Activated CD8-positive, alpha-beta memory T cell treated with anti-CD3 and anti-CD28 coated beads for 4 hours (primary cell): ENCODE data around the gene THADA.

Source experiments
- DNase-seq, 2 donors: peaks; one replicate each; pipeline ENCODE4 v3.0.0-alpha.2; 2020; ENCODE audit warnings: low read depth in 2 of 2

THADA gene

DNA sequence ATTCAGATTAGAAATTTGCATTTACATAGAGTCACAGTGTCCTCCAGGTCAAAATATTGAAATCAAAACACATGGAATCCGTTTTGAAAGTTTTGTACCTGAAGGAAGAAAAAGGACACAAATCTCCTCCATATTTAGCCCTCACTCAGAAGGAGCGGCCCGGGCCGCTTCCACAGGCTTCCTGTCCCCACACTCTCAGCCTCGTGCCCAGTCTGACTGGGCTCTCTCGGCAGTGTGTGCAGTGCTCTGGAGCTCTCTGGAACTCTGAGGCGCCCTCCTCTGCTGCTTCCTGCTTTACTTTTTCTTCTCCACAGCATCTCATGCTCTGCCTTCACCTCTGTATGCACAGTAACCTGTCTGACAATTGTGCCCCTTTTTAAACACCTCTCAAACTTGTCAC, 347.2 kb downstream of the THADA start:
- DNase-seq, result no peak

DNA sequence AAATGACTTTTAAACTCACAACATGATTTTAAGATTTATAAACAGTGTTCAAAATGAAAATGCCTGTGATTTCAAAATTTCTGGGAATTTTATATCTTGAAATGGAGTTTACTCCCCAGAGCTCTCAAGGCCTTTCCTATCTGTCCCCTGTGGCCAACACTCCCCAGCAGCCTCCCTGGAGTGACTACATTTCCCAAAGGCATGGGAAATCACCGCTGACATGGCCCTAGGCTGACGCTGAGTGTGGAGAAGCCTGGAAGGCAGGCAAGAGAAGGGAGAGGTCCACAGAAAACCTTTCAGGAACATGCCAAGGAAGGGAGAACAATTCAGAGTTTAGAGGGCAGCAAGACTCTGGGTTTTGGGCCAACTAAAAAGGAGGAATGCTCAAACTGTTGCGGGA, 349.2 kb downstream of the THADA start:
- DNase-seq, result no peak

DNA sequence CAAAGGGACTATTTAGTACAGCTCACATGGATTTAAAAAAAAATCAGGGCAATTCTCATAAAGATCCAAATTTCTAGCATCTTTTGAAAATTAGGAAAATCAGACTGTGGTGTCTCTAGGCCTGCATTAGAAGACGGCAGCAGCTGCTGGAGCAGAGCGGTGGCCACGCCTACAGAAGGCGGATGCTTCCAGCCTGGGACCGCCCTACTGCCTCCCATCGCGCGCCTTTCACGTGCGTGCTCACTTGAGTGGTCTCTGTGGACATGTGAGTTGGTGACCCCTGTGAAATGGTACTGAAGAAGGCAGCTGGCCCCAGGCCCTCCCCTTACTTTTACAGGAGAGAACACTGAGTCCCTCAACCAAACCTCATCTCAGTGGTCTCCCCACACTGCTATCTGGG, 354.3 kb downstream of the THADA start:
- DNase-seq, result no peak

DNA sequence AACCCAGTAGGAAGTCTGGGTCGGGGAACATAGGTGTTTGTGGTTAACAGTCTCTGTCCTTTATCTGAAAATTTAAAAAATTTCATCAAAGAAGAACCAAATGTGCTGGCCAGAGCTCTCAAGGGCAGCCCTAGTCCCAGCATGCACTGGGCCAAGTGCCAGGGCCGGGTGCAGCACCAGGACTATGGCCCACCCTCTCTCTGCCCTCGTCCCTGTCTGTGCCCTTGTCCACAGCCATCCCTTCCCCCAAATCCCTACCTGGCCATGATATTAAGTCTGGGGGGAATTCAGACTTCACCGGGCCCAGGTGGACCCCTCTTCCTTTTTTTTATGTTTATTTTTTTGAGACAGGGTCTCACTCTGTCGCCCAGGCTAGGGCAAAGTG, 355.1 kb downstream of the THADA start:
- no peak for DNase-seq

DNA sequence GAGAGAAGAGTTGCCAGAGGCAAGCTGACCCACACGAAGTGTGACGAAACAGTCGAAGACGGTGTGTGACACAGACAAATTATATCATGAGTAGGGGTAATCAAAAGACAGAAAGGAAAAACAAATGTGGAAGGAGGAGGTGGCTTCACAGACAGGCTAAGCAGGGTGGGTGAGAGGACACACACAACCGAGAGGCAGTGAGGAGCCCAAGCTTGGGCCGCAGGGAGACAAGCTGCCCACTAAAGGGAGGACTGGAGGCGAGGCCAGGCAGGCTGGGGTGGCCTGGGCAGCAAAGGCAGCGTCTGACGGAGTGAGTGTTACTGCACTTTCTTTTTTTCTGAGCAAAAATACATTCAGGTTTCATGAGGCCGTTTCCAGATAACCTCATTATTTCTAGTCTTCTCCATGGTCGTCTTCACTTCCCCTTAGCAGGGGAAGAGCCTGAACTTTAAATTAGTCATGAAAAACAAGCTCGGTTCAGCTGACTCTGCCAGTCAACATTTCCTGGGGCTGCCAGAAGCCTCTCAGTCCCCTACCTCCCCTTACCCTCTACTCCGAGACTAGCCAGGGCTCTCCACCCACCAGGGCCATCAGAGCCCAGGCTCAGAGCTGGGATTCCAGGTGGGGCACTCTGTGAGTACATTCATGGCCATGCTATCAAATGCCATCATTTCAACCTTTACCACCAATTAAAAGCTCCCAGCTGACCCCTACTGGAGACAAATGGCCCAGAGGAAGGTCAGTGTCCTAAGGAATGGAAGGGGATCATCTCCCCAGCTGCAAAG, 355.7 kb downstream of the THADA start:
- DNase-seq, result no peak

DNA sequence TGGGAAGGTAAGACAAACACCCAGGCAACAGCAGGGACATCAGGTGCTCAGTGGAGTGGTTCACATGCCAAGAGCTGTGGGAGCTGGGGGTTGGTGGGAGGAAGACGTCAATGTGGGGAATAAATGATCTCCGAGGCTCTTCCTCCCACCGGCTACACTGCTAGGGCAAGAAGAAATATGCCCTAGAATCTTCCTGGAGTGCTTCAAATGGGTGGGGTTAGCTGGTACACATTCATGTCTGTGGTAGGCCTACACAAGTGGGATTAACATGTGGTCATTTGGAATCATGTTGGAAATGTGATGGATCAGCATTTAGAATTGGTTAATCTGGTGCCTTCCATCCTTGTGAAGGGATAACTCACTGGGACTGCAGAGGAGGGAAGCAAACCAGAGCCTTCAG, 357.0 kb downstream of the THADA start:
- DNase-seq, result no peak

- DNase-seq, result no peak
Observed at GRCh38 chr2:43238176-43238575, 357.7 kb downstream of the THADA start.

- no peak for DNase-seq
Observed at GRCh38 chr2:43233218-43234212, 362.3 kb downstream of the THADA start.

DNA sequence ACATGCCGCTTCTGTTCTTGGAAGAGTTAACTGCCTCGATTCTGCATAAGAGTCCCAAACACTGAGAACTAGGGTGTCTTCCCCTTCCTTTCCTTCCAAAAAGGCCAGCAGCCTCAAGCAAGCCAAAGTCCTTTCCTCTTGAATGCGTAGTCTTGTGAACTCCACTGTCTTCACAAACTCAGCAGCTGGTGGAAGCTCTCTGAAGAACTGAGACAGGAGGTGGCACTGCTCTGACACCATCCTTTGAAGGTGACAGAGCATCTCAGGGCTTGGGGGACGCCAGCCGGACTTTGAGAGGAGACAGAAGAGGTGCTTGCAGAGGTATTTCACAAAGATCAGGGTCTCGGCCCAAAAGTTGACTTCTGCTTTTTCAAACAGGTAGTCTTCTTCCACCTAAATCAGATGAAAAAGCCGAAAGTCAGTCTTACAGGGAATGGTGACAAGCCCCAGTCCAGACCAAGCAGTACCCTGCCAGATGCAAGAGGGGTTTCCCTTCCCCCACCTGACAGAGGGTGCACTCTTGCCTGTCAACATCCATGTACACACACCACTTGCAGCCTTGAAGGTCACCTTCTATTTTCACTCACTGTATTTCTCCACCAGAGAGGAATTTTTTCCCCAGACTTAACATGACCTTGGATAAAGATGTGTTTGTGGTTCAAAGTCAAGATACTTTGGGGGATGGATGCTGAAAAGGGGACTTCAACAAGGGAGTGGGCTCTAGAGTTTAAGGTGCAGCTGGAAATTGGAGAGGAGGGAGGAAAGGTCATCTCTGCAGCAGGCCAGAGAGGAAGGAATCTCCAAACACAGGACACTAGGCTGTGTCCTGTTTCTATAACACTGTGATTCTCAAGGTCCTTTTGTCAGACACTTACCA, 364.6 kb downstream of the THADA start:
- DNase-seq, result no peak

DNA sequence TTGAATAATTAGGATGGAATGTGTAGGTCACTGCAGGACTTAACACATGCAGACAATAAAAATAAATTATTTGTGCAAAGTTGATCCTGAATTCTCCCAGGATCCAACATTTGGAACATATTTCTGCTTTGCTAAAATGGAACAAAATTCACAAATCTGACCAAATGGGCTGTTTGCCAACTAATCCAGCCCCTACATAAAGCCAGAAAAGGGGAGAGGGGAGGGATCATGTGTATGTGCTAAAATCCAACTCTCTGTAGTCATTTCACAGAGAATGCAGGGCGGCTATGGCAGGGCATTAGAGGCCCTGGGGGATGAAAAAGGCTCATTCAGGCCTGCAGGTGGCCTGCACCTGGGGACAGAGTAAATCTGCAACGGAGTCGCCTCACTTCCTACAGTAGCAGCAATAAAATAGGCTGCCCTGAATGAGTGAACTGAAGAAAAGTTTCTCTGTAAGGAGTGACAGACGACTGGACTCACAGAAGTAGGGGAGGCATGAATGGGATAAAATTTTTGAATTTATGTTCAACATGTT, 365.4 kb downstream of the THADA start:
- no peak for DNase-seq

- no peak for DNase-seq
Observed at GRCh38 chr2:43228756-43229659, 366.8 kb downstream of the THADA start.

DNA sequence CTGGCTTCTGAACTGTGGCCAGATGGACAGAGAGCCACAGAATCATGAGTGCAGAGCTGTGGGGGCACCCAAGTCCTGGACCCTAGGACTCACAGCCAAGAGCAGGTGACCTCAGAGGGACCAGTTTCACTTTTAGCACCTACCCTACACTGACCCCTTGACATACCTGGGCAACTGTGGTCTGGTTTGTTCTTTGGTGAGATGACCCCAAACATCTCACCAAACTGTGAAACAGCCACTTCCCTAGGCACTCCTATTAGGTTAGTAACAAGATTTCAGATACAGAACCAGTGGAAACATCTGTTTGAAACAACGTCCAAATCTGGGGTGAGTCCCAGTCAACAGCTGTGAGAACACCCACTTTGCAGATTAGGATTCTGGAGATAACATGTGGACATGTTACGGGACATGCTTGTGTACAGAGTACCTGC, 367.5 kb downstream of the THADA start:
- no peak for DNase-seq

GRCh38 chr2:43227830-43228281, 368.0 kb downstream of the THADA start:
- DNase-seq, result no peak

DNA sequence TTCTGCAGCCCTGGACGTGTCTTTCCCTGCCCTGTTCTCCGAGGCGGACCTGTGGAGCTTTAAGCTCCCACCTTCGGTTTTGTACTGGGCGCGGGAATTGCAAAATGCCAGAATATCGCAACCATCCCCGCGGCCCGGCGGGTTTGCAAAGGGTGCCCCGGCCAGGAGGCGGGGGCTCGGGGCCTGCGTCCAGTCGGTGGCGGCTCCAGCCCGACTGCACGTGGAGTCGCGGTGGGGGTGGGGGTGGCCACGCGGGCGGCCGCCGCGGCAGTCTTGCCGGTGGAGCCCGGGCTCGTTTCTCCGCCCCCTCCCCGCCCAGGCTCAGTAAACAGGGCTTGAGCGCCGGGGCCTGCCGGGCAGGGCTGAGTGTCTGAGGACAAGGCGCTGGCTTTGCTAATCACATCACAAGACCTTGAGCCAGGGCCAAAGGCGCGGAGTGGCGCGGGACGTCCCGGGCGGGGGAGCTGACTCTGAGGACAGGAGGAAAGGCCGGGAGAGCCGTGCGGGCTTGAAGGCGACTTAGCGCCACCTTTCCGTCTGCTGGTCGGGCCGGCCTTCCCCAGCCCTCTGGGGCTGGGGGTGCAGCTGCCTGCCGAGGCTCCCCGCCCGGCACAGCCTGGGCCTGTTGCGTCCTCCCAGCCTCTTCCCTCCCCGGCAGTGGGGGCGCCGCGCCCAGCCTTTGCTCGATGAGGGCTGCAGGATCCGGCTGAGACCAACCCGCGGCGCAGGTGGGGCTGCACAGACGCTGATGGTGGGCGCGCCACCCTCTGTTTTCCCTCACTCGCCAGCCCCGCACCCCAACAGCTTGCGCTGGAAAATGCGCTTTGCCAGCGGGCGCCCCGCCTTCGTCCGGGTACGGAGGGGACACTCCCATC, 368.6 kb downstream of the THADA start:
- DNase-seq, result peak; percentile 38 to 46

GRCh38 chr2:43226558-43226954, 369.3 kb downstream of the THADA start, which contains the start of gene ZFP36L2:
TSS of gene ZFP36L2 (minus strand) at chr2:43226606. CDS start at chr2:43226315, 291 bp downstream.
- peak; percentile 90 to 91 for DNase-seq

DNA sequence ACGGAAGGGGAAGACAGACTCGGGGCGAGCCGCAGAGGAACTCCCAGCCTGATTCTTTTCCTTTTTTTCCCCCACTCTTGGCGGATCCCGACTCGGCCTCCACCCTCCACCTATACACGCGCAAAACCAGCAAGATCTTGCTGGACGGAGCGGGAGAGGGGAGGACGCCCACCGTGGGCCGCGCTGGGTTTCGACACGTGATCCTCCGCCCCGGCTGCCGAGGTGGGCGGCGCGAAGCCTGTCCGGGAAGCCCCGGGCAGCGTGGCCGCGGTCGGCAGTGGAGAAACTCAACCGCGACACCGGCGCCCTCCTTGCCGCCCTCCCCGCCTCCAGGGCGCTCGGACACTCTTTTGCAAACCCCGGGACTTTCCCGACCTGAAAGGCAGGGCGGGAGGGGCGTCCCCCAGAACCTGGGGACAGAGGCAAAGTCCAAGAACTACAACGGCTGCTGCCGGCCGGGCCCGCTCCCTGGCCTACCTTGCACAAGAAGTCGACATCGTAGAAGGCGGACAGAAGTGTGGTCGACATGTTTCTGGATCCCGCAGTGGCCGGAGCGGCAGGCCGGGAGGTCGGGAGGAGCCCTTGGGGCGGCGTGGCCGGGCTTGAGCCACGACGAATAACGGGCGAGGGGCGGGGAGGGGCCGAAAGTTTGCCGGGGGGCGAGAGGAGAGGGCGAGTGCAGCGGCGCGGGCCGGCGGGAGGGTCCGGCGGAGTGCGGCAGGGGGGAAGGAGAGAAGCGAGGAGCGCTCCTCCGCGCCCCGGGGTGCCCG, 369.9 kb downstream of the THADA start:
- DNase-seq, result peak; percentile 45 to 53

DNA sequence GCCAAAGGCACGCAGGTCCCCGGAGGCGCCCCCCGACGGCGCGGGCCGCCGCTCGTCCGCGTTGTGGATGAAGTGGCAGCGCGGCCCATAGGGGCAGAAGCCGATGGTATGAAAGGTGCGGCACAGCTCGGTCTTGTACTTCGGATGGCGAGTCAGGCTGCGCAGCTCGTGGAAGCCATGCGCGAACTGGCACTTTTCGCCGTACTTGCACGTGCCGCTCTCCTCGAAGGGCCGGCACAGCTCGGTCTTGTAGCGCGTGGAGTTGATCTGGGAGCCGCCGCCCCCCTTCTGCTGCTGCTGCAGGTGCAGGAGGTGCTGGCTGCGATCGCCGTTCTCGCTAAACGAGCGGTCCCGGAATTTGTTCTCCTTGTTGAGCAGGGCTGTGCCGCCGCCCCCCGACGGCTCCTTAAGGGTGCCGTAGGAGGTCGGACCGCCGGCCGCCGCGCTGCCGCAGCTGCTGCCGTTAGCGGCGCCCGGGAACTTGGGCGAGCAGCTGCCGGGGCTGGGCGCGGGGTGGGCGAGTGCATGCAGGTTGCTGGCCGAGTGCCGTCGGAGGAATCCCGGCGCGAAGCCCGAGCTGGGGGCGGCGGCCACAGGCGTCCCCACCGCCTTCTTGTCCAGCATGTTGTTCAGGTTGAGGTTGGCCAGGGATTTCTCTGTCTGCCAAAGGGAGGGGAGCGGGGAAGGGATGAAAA, 370.6 kb downstream of the THADA start:
- DNase-seq, result peak; percentile 20 to 31

GRCh38 chr2:43224571-43225092, 371.2 kb downstream of the THADA start:
- no peak for DNase-seq
